Astrocyte (in vitro differentiated cells and primary cell): ENCODE results near the gene ACOT8.

ENCODE experiments used
- EZH2 ChIP-seq: IDR thresholded peaks from 2 replicates; pipeline ENCODE4 v1.6.1; 2012; ENCODE audit warnings: mild to moderate bottlenecking, low read length, inconsistent platforms; ENCODE audit not compliant: insufficient read depth
- TF ChIP-seq, protein P1 (sequence below): IDR thresholded peaks from 2 replicates; pipeline ENCODE4 v1.5.1; 2011; ENCODE audit warnings: low read depth, mild to moderate bottlenecking, inconsistent platforms, low read length, moderate library complexity; ENCODE audit not compliant: insufficient read depth

DNA sequence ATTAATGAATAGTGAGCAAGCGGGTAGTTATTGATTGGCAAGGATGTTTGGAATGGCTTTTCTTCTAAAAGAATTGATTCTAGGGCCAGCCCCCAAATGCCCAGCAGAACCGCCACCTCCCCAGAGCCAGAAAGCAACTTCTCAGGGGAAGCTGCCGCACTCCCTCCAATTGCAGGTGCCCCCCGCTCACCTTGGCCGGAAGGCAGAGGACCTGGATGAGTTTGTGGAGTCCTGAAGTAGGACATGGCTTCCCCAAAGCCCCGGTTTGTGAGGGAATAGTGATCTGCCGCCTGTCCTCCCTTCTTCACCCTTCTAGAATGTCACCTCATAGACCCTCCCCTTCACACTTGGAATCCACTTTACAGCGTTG, 30.1 kb upstream of the ACOT8 start, which contains the start of gene SPATA25:
- TF ChIP-seq, protein P1, sequence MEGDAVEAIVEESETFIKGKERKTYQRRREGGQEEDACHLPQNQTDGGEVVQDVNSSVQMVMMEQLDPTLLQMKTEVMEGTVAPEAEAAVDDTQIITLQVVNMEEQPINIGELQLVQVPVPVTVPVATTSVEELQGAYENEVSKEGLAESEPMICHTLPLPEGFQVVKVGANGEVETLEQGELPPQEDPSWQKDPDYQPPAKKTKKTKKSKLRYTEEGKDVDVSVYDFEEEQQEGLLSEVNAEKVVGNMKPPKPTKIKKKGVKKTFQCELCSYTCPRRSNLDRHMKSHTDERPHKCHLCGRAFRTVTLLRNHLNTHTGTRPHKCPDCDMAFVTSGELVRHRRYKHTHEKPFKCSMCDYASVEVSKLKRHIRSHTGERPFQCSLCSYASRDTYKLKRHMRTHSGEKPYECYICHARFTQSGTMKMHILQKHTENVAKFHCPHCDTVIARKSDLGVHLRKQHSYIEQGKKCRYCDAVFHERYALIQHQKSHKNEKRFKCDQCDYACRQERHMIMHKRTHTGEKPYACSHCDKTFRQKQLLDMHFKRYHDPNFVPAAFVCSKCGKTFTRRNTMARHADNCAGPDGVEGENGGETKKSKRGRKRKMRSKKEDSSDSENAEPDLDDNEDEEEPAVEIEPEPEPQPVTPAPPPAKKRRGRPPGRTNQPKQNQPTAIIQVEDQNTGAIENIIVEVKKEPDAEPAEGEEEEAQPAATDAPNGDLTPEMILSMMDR = no peak
- no peak for TF ChIP-seq EZH2
